ENCODE measurements around the gene RPP40. TPM values are rescaled to one million over a fixed set of nuclear protein-coding genes. Genes with fewer than 3 reads are reported as not detected.

Gene RPP40
- total and polyA plus RNA-seq, 9 of the 15 experiments (the other 6 are each of a cell fraction or from before 2014, with no cell fraction given), result 22.6 to 114 (median 39.0) TPM

DNA sequence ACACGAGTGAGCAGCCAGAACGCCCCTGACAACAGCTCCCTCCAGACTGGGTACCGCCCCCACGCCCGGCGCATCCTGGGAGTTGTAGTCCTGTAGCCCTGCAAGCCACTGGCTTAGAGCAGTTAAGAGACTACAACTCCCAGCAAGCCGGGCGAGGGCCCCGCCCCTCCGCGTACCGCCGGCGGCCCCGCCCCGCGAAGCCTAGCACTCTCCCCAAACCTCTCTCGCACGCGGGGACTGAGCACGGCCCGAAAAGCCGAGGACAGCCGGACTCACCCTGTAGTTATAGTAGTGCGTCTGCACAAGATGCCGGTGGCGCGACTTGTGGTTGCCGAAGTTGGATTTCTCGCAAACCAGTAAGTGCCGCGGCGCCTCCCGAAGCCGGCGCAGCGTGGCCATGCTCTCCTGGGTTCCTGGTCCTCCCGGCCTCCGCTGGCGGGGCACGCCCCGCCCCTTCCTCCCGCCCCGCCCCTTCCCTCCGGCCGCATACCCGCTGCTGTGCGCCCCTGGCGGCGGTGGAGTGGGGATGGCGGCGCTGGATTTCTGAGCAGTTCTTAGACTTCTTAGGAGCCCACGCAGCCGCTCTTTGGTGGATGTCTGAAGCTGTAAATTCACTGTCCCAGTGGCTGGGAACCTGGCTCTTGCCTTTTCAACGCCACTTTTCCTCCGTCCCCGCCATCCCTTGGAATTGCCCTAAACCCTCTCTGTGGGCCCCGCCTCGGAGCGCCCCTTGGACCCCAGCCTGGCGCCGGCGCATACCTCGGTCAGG, at the start of gene RPP40 (continued):
- TF ChIP-seq, protein P1, sequence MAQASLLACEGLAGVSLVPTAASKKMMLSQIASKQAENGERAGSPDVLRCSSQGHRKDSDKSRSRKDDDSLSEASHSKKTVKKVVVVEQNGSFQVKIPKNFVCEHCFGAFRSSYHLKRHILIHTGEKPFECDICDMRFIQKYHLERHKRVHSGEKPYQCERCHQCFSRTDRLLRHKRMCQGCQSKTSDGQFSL (CRISPR knock-in tag; IDR thresholded peaks at IDR 0.05), result peak; percentile 29; the same call in 1 of the 2 replicates
- TF ChIP-seq, protein P1 (tag; IDR thresholded peaks at IDR 0.05), result no peak
- TF ChIP-seq RAD21 (CRISPR knock-in tag; conservative IDR thresholded peaks at IDR 0.05 in 1 of 2, IDR thresholded peaks at IDR 0.05 in 1 of 2) (peak; percentile 23 to 37; a peak in 1 of 4 replicates), ZNF184 (CRISPR knock-in tag; IDR thresholded peaks at IDR 0.05) (no peak), IFI16 (CRISPR knock-in tag; IDR thresholded peaks at IDR 0.05) (no peak), TRIM24 (IDR thresholded peaks at IDR 0.05) (peak in 1 of 2 experiments; percentile 20; a peak in 2 of 4 replicates), SIN3B (IDR thresholded peaks at IDR 0.05; ENCODE audit: low read depth) (no peak), RBFOX2 (IDR thresholded peaks at IDR 0.05; ENCODE audit: low read depth, low read length) (peak; percentile 83), ELF4 (CRISPR knock-in tag; IDR thresholded peaks at IDR 0.05) (0 out of 2 replicates have a peak, but pooled peaks have one; percentile 40), ZNF780A (CRISPR knock-in tag; IDR thresholded peaks at IDR 0.05) (no peak), LCOR (CRISPR knock-in tag; IDR thresholded peaks at IDR 0.05) (peak; percentile 98), NR2F6 (CRISPR knock-in tag; IDR thresholded peaks at IDR 0.05) (no peak), ARID1B (IDR thresholded peaks at IDR 0.05) (0 out of 2 replicates have a peak, but pooled peaks have one; percentile 9), KLF10 (CRISPR knock-in tag; IDR thresholded peaks at IDR 0.05) (no peak), HNRNPK (IDR thresholded peaks at IDR 0.05; ENCODE audit: low read depth, low read length, poor library complexity, severe bottlenecking) (no peak), SIRT6 (IDR thresholded peaks at IDR 0.05; ENCODE audit: low read depth, low read length) (no peak), CBX2 (IDR thresholded peaks at IDR 0.05; ENCODE audit: insufficient read depth, low read length, poor library complexity, severe bottlenecking) (no peak), SRF (CRISPR knock-in tag; IDR thresholded peaks at IDR 0.05) (peak in 1 of 2 experiments; percentile 52; a peak in 1 of 4 replicates)
- TF ChIP-seq, protein P2, sequence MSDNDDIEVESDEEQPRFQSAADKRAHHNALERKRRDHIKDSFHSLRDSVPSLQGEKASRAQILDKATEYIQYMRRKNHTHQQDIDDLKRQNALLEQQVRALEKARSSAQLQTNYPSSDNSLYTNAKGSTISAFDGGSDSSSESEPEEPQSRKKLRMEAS (CRISPR knock-in tag; IDR thresholded peaks at IDR 0.05), result peak; percentile 96
- TF ChIP-seq, protein P3, sequence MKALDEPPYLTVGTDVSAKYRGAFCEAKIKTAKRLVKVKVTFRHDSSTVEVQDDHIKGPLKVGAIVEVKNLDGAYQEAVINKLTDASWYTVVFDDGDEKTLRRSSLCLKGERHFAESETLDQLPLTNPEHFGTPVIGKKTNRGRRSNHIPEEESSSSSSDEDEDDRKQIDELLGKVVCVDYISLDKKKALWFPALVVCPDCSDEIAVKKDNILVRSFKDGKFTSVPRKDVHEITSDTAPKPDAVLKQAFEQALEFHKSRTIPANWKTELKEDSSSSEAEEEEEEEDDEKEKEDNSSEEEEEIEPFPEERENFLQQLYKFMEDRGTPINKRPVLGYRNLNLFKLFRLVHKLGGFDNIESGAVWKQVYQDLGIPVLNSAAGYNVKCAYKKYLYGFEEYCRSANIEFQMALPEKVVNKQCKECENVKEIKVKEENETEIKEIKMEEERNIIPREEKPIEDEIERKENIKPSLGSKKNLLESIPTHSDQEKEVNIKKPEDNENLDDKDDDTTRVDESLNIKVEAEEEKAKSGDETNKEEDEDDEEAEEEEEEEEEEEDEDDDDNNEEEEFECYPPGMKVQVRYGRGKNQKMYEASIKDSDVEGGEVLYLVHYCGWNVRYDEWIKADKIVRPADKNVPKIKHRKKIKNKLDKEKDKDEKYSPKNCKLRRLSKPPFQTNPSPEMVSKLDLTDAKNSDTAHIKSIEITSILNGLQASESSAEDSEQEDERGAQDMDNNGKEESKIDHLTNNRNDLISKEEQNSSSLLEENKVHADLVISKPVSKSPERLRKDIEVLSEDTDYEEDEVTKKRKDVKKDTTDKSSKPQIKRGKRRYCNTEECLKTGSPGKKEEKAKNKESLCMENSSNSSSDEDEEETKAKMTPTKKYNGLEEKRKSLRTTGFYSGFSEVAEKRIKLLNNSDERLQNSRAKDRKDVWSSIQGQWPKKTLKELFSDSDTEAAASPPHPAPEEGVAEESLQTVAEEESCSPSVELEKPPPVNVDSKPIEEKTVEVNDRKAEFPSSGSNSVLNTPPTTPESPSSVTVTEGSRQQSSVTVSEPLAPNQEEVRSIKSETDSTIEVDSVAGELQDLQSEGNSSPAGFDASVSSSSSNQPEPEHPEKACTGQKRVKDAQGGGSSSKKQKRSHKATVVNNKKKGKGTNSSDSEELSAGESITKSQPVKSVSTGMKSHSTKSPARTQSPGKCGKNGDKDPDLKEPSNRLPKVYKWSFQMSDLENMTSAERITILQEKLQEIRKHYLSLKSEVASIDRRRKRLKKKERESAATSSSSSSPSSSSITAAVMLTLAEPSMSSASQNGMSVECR (CRISPR knock-in tag; IDR thresholded peaks at IDR 0.05), result peak; percentile 97
- TF ChIP-seq, protein P4, sequence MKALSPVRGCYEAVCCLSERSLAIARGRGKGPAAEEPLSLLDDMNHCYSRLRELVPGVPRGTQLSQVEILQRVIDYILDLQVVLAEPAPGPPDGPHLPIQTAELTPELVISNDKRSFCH (CRISPR knock-in tag; IDR thresholded peaks at IDR 0.05), result no peak
- TF ChIP-seq, protein P4 (tag; IDR thresholded peaks at IDR 0.05), result 0 out of 2 replicates have a peak, but pooled peaks have one; percentile 33

Measured in K562 (cell line).